HEK293 (cell line): ENCODE measurements around the gene PTK7.
"Not testable (repeated sequence)": the region's sequence is repeated elsewhere in the genome, so short reads cannot be mapped to it uniquely, and the experiment has no call there.

Source experiments
- CTCF ChIA-PET: fragments of 350-600 bp; formaldehyde crosslinking; extraction: SDS; loops from one replicate; lab custom pipeline; 2021; ENCODE audit warnings: antibody characterized with exemption; lab: Yijun Ruan, JAX
- POLR2A ChIA-PET: fragments of 300-600 bp; formaldehyde crosslinking; extraction: SDS; loops from one replicate; lab custom pipeline; 2020; ENCODE audit warnings: antibody characterized with exemption, inconsistent platforms; lab: Yijun Ruan, JAX
- H3K27ac ChIP-seq: fragments of 200-500 bp; sonication (Bioruptor generic); 2 replicates; pipeline ENCODE4 v1.5.1; 2014; ENCODE audit warnings: low read depth, low read length, control low read depth, inconsistent platforms; ENCODE audit errors: extremely low read depth
- H3K36me3 ChIP-seq, 2 experiments: fragments of 200-500 bp in 1 of 2; sonication (Bioruptor generic) in 1 of 2; 1 replicate in 1 of 2; 2 replicates in 1 of 2; pipeline ENCODE4 v1.5.1; 2014 to 2017; ENCODE audit warnings: inconsistent platforms in 2 of 2, low read length in 2 of 2; ENCODE audit not compliant: control insufficient read depth in 2 of 2, insufficient read depth in 1 of 2
- H3K4me1 ChIP-seq: fragments of 200-500 bp; sonication (Bioruptor generic); 2 replicates; pipeline ENCODE4 v1.5.1; 2014; ENCODE audit warnings: mild to moderate bottlenecking, low read length, inconsistent platforms; ENCODE audit not compliant: control insufficient read depth, insufficient read depth
- H3K4me3 ChIP-seq: 2 replicates; pipeline ENCODE4 v1.5.1; 2011; ENCODE audit warnings: low read depth, mild to moderate bottlenecking, control low read depth, low read length, moderate library complexity
- H3K9me3 ChIP-seq: fragments of 200-500 bp; sonication (Bioruptor generic); 2 replicates; pipeline ENCODE4 v1.5.1; 2014; ENCODE audit warnings: low read depth, low read length, inconsistent platforms; ENCODE audit not compliant: control insufficient read depth, insufficient read depth
- GLIS1 ChIP-seq: fragments of 450-650 bp; formaldehyde crosslinking; IDR thresholded peaks from 2 replicates; pipeline ENCODE4 v1.5.1; 2016; ENCODE audit warnings: missing biosample characterization, missing genetic modification characterization
- PRDM1 ChIP-seq: fragments of 450-650 bp; formaldehyde crosslinking; IDR thresholded peaks from 2 replicates; pipeline ENCODE4; 2016; ENCODE audit warnings: missing biosample characterization, missing genetic modification characterization
- SCRT1 ChIP-seq: fragments of 450-650 bp; formaldehyde crosslinking; IDR thresholded peaks from 2 replicates; pipeline ENCODE4 v1.5.1; 2016; ENCODE audit warnings: missing biosample characterization, missing genetic modification characterization, borderline replicate concordance
- TCF7L2 ChIP-seq: IDR thresholded peaks from 2 replicates; pipeline ENCODE4 v1.6.1; 2011; ENCODE audit warnings: low read depth, mild to moderate bottlenecking, inconsistent platforms, low read length, moderate library complexity, borderline replicate concordance
- ZBTB17 ChIP-seq: fragments of 450-650 bp; formaldehyde crosslinking; IDR thresholded peaks from 2 replicates; pipeline ENCODE4 v1.5.1; 2016; ENCODE audit warnings: missing biosample characterization, missing genetic modification characterization
- ZNF169 ChIP-seq: fragments of 450-650 bp; formaldehyde crosslinking; IDR thresholded peaks from 2 replicates; pipeline ENCODE4 v1.5.1; 2016; ENCODE audit warnings: missing biosample characterization, missing genetic modification characterization
- ZNF202 ChIP-seq: fragments of 450-650 bp; formaldehyde crosslinking; IDR thresholded peaks from 2 replicates; pipeline ENCODE4 v1.5.1; 2016; ENCODE audit warnings: missing biosample characterization, missing genetic modification characterization, borderline replicate concordance
- ZNF302 ChIP-seq: fragments of 450-650 bp; formaldehyde crosslinking; IDR thresholded peaks from 2 replicates; pipeline ENCODE4 v1.5.1; 2016; ENCODE audit warnings: missing biosample characterization, missing genetic modification characterization, low read depth
- ZNF311 ChIP-seq: fragments of 450-650 bp; formaldehyde crosslinking; IDR thresholded peaks from 2 replicates; pipeline ENCODE4 v1.5.1; 2017; ENCODE audit warnings: missing biosample characterization, missing genetic modification characterization, borderline replicate concordance
- ZNF354C ChIP-seq: fragments of 450-650 bp; formaldehyde crosslinking; IDR thresholded peaks from 2 replicates; pipeline ENCODE4 v1.5.1; 2016; ENCODE audit warnings: missing biosample characterization, missing genetic modification characterization, low read depth, borderline replicate concordance
- ZNF600 ChIP-seq: fragments of 450-650 bp; formaldehyde crosslinking; IDR thresholded peaks from 2 replicates; pipeline ENCODE4 v1.5.1; 2016; ENCODE audit warnings: missing biosample characterization, missing genetic modification characterization
- ZNF747 ChIP-seq: fragments of 450-650 bp; formaldehyde crosslinking; IDR thresholded peaks from 2 replicates; pipeline ENCODE4 v1.5.1; 2016; ENCODE audit warnings: missing biosample characterization, missing genetic modification characterization
- TF ChIP-seq, protein P1 (sequence below): fragments of 450-650 bp; formaldehyde crosslinking; IDR thresholded peaks from 2 replicates; pipeline ENCODE4 v1.5.1; 2017; ENCODE audit warnings: missing biosample characterization, mild to moderate bottlenecking, missing genetic modification characterization, moderate library complexity
- TF ChIP-seq, protein P2 (sequence below): fragments of 450-650 bp; formaldehyde crosslinking; conservative IDR thresholded peaks from 2 replicates; pipeline ENCODE4 v1.5.1; 2016; ENCODE audit warnings: low read depth, missing biosample characterization, missing genetic modification characterization
- TF ChIP-seq, protein P3 (sequence below): fragments of 450-650 bp; formaldehyde crosslinking; IDR thresholded peaks from 2 replicates; pipeline ENCODE4 v1.5.1; 2016; ENCODE audit warnings: missing biosample characterization, missing genetic modification characterization

PTK7 gene

DNA sequence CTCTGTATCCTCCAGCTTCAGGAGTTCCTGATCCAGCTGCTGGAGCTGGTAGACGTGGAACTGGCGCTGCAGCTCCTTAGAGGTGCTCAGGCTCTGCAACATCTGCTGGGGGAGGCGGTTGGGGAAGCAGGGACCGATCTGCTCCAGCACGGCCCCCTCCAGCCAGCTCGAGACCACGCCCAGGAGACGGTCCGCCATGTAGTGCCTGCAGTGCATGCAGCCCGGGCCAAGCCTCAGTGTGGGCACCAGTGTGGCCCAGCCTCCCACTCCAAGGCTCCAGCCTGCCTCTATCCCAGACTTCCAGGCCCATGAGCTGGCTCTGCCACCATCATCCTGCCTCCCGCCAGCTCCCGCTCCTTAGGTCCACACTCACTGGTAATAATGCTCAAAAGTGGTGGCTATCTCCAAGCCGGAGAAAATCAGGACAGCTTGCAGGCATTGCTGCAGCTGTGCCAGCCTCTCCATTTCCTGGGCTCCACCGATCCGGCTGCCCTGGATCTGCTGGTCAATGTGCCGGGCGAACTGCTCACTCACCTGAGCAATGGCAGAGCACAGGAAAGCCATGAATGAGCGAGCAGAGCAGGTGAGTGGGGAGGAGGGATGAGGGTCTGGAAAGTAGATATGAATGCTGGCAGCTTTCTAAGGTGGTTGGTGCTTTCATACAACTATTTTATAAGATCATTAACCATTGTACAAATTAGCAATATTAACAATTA is 35.4 kb upstream of the PTK7 start:
- Histone ChIP-seq H3K36me3 (peaks cover 41 to 84% of the 10 kb centered on the region in 2 experiments), H3K4me1 (no peaks in the 10 kb centered on the region), H3K27ac (no peak overlapping the region), H3K9me3 (no peaks in the 10 kb centered on the region), H3K4me3 (no peak overlapping the region)
- ChIA-PET POLR2A (interaction anchor here (0.7 to 2.4 kb wide), 5 partner anchors 9 to 20 kb away, joined by 3 to 6 read pairs (median 5); partner anchors contain the start of genes CUL7 and RRP36), CTCF (interaction anchor here (0.7 to 1.0 kb wide), 3 partner anchors 14 to 77 kb away, joined by 3 to 4 read pairs (median 4); no protein-coding TSS in a partner anchor)
- no peak for TF ChIP-seq ZNF202 (tag by site-specific recombination)
- 0 out of 2 replicates have a peak, but pooled peaks have one; percentile 19 for TF ChIP-seq ZNF600 (tag by site-specific recombination)

DNA sequence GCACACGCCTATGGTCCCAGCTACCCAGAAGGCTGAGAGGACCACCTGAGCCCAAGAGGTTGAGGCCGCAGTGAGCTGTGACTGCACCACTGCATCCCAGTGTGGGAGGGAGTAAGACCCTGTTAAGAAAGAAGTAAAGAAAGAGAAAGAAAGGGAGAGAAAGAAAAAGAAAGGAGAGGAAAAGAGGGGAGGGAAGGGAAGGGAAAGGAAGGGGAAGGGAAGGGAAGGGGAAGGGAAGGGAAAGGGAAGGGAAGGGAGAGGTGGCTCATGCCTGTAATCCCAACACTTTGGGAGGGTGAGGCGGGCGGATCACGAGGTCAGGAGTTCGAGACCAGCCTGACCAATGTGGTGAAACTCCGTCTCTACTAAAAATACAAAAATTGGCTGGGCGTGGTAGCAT is 34.6 kb upstream of the PTK7 start:
- TF ChIP-seq PRDM1 (tag by site-specific recombination): peak; percentile 94
- ChIA-PET POLR2A (interaction anchor here (1.3 to 4.2 kb wide), 4 partner anchors 8 to 18 kb away, joined by 3 to 17 read pairs (median 5); partner anchors contain the start of gene CUL7), CTCF (interaction anchor here (0.6 to 1.5 kb wide), 3 partner anchors 14 to 103 kb away, joined by 3 read pairs; no protein-coding TSS in a partner anchor)
- not testable (repeated sequence) for H3K9me3 ChIP-seq, H3K27ac ChIP-seq, H3K4me1 ChIP-seq, H3K4me3 ChIP-seq
- peaks cover 34 to 86% of the 10 kb centered on the region in 2 experiments for H3K36me3 ChIP-seq

DNA sequence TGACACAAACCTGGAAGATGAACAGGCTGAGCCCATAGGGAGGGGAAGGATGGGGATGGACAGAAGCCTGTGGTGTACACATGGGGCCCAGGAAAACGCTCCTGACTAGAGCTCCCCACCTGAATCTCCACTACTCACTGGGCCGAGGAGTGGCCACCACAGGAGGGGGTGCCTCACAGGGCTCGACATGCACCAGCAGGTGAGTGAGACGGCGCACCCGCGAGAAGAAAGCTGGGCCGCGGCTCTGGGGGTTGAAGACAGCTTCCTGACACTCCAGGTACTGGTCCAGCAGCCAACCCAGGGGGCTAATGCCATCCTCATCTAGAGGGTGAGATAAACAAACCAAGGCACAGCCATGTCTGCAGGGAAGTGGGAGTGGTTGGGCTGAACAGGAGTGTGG is 32.8 kb upstream of the PTK7 start:
- Histone ChIP-seq H3K4me1 (no peaks in the 10 kb centered on the region), H3K9me3 (no peaks in the 10 kb centered on the region), H3K4me3 (no peak overlapping the region), H3K27ac (no peak overlapping the region), H3K36me3 (peaks cover 25 to 86% of the 10 kb centered on the region in 2 experiments)
- ChIA-PET CTCF (interaction anchor here (0.8 to 1.5 kb wide), 2 partner anchors 101 to 127 kb away, joined by 3 read pairs; no protein-coding TSS in a partner anchor), POLR2A (interaction anchor here (1.0 to 4.2 kb wide), 2 partner anchors 10 to 15 kb away, joined by 3 to 17 read pairs; partner anchors contain the start of gene CUL7)
- TF ChIP-seq TCF7L2: no peak
- TF ChIP-seq, protein P1, sequence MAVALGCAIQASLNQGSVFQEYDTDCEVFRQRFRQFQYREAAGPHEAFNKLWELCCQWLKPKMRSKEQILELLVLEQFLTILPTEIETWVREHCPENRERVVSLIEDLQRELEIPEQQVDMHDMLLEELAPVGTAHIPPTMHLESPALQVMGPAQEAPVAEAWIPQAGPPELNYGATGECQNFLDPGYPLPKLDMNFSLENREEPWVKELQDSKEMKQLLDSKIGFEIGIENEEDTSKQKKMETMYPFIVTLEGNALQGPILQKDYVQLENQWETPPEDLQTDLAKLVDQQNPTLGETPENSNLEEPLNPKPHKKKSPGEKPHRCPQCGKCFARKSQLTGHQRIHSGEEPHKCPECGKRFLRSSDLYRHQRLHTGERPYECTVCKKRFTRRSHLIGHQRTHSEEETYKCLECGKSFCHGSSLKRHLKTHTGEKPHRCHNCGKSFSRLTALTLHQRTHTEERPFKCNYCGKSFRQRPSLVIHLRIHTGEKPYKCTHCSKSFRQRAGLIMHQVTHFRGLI (tag by site-specific recombination): 0 out of 2 replicates have a peak, but pooled peaks have one; percentile 25

DNA sequence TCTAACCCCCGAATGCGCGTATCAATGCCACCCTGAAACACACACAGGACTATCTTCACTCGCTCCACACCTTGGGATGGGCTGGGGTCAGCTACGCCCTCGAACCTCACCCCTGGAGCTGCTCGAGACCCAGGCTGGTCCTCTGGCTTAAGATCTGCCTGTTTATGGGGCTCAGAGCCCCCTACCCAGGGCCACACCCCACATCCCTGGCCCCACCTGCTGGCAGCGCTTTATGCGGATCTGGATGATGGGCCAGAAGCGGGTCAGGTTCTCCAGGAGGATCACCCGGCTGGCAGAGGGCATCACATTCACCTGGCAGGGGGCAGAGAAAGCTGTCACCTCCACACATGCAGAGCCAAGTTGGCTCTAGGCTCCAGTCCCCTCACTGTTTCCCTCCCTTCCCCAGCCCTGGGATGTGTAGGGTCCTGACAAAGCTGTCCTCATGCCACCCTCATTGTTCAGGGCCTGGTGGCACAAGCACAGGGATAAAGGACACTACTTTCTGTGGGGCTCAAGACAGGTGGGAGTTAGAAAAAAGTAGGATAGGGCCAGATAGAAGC is 30.7 kb upstream of the PTK7 start:
- H3K4me1 ChIP-seq: no peaks in the 10 kb centered on the region
- H3K36me3 ChIP-seq: peaks cover 29 to 86% of the 10 kb centered on the region in 2 experiments
- no peak overlapping the region for H3K27ac ChIP-seq
- no peak overlapping the region for H3K4me3 ChIP-seq
- ChIA-PET POLR2A (interaction anchor here (0.6 to 4.2 kb wide), 3 partner anchors 8 to 635 kb away, joined by 3 to 17 read pairs (median 4); partner anchors contain the start of genes CUL7 and KLHDC3), CTCF (no interaction called here)
- H3K9me3 ChIP-seq: no peaks in the 10 kb centered on the region
- TF ChIP-seq, protein P2, sequence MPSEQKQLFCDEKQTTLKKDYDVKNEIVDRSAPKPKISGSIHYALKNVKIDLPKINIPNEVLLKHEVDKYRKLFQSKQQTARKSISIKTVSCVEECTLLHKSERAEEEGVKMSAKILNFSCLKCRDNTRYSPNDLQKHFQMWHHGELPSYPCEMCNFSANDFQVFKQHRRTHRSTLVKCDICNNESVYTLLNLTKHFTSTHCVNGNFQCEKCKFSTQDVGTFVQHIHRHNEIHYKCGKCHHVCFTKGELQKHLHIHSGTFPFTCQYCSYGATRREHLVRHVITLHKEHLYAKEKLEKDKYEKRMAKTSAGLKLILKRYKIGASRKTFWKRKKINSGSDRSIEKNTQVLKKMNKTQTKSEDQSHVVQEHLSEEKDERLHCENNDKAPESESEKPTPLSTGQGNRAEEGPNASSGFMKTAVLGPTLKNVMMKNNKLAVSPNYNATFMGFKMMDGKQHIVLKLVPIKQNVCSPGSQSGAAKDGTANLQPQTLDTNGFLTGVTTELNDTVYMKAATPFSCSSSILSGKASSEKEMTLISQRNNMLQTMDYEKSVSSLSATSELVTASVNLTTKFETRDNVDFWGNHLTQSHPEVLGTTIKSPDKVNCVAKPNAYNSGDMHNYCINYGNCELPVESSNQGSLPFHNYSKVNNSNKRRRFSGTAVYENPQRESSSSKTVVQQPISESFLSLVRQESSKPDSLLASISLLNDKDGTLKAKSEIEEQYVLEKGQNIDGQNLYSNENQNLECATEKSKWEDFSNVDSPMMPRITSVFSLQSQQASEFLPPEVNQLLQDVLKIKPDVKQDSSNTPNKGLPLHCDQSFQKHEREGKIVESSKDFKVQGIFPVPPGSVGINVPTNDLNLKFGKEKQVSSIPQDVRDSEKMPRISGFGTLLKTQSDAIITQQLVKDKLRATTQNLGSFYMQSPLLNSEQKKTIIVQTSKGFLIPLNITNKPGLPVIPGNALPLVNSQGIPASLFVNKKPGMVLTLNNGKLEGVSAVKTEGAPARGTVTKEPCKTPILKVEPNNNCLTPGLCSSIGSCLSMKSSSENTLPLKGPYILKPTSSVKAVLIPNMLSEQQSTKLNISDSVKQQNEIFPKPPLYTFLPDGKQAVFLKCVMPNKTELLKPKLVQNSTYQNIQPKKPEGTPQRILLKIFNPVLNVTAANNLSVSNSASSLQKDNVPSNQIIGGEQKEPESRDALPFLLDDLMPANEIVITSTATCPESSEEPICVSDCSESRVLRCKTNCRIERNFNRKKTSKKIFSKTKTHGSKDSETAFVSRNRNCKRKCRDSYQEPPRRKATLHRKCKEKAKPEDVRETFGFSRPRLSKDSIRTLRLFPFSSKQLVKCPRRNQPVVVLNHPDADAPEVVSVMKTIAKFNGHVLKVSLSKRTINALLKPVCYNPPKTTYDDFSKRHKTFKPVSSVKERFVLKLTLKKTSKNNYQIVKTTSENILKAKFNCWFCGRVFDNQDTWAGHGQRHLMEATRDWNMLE (tag by site-specific recombination): no peak
- no peak for TF ChIP-seq ZBTB17
- TF ChIP-seq ZNF747 (tag by site-specific recombination): no peak
- no peak for TF ChIP-seq GLIS1 (tag by site-specific recombination)
- TF ChIP-seq, protein P3, sequence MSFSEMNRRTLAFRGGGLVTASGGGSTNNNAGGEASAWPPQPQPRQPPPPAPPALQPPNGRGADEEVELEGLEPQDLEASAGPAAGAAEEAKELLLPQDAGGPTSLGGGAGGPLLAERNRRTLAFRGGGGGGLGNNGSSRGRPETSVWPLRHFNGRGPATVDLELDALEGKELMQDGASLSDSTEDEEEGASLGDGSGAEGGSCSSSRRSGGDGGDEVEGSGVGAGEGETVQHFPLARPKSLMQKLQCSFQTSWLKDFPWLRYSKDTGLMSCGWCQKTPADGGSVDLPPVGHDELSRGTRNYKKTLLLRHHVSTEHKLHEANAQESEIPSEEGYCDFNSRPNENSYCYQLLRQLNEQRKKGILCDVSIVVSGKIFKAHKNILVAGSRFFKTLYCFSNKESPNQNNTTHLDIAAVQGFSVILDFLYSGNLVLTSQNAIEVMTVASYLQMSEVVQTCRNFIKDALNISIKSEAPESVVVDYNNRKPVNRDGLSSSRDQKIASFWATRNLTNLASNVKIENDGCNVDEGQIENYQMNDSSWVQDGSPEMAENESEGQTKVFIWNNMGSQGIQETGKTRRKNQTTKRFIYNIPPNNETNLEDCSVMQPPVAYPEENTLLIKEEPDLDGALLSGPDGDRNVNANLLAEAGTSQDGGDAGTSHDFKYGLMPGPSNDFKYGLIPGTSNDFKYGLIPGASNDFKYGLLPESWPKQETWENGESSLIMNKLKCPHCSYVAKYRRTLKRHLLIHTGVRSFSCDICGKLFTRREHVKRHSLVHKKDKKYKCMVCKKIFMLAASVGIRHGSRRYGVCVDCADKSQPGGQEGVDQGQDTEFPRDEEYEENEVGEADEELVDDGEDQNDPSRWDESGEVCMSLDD: no peak
- TF ChIP-seq ZNF354C: no peak
- no peak for TF ChIP-seq ZNF311
- no peak for TF ChIP-seq ZNF302 (tag by site-specific recombination)
- no peak for TF ChIP-seq ZNF169 (tag by site-specific recombination)
- no peak for TF ChIP-seq SCRT1
